Forelimb muscle (tissue), 1 donor: ENCODE results near the gene ADCY6. TPM values are rescaled to one million over a fixed set of nuclear protein-coding genes. Genes with fewer than 3 reads are reported as not detected.

Source experiments
- DNase-seq: peaks from one replicate; pipeline ENCODE4 v3.0.0-alpha.2; 2013; ENCODE audit warnings: low read depth
- polyA plus RNA-seq: library from polyadenylated mRNA; unstranded; fragments of 120-200 nt; gene quantifications from one replicate; pipeline ENCODE4 v1.2.1, GENCODE V29; 2013; ENCODE audit not compliant: insufficient read length

Gene ADCY6
- polyA plus RNA-seq: 35.9 TPM

DNA sequence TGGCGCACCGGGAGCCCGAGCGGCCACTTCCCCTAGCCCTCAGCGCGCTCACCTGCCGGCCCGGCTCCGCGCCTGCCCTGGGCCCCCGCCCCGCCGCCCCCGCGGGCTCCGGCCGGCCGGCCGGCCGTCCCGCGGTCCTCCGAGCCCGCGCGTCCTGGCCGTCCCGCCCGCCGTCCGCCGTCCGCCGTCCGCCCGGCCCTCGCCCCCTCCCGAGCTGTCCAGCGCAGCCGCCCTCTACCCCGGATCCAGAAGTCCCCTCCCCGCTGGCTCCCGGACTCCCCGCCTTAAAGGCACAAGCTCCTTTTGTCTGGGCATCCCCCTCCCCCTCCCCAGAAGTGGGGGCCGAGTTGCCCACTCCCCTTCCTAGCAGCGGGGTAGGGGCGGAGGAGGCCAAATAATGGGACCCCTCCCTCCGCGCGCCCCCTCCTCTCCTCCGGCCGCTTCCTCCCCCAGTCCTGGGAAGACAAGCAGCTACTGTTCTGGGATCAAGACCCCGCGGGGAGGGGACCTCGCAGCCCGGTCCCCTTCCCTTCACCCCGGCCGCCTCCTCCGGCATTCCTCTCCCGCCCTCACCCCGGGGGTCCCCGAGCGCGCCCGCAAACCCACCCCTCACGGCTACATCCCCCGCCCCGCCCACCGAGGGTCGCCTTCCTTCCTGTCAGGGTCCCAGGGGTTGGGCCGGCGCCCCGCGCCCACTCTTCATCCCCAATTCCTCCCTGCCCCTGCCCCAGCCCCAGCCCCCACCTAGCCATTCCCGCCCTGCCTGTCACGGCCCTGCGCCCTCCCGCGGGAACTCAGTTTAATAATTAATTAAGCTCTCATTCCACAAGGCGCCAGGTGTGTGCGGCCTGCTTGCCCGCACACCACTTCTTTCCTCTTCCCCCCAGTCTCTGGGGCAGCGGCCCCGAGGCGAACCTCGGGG is at the start of gene ADCY6:
ADCY6 (minus strand) TSS at position 236 of the 922 bp plus-strand sequence. CDS start 5,655 bp downstream, outside the sequence.
- no peak for DNase-seq

GRCh38 chr12:48838048-48838447 is 49.2 kb upstream of the ADCY6 start:
- no peak for DNase-seq

GRCh38 chr12:48832321-48833060 is 43.6 kb upstream of the ADCY6 start:
- no peak for DNase-seq

- no peak for DNase-seq
Measured at GRCh38 chr12:48831257-48831656, 42.4 kb upstream of the ADCY6 start.

DNA sequence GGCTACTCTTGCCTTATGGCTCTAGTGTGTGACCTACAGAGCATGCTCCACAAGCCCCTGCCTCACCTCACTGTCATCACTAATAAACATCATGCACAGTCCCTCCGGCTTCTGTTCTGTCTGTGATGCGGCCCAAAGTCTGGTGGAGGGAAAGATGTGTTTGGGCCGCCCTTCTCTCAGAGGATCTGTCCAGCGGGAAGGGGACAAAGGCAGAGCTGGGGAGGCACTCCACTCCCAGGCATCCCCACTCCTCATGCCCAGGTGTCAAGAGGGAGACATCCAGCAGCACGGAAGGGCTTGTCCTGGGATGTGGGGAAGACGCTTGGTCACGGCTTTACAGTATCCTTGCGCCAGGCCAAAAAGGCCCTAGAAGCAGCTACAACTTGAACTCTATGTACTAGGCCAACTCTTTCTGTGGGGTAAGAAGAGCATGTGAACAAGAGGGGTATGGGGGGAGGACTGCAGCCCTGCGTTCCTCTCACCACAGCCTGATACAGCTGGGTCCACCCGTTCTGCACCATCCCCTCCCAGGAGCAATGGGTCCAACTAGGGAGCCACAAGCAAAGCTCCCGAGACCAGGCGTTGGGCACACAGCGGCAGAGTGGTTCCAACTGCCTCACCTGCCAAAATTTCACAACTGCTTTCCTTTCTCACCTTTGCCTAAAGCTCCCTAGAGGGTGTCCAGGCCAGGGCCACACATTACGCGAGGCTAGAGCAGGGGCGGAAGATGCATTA is 40.1 kb upstream of the ADCY6 start:
- DNase-seq: no peak

DNA sequence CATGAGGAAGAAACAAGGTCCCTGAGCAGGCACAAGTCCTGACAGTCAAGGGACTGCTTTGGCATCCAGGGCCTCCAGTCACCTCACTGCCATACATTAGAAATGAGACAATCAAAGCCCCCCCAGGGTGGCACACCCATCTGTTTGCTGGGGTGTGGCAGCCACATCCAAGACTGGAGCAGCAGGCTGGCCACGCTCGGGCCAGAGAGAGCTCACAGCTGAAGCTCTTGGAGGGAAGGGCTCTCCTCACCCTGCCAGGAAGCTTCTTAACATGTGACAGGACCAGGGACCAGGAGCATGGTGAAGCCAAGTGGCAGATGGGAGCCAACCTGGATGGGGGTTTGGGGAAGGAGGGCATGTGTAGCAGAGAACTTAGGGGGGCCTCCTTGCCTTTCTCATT is 39.4 kb upstream of the ADCY6 start:
- no peak for DNase-seq

- no peak for DNase-seq
Measured at GRCh38 chr12:48827513-48828096, 38.7 kb upstream of the ADCY6 start.

DNA sequence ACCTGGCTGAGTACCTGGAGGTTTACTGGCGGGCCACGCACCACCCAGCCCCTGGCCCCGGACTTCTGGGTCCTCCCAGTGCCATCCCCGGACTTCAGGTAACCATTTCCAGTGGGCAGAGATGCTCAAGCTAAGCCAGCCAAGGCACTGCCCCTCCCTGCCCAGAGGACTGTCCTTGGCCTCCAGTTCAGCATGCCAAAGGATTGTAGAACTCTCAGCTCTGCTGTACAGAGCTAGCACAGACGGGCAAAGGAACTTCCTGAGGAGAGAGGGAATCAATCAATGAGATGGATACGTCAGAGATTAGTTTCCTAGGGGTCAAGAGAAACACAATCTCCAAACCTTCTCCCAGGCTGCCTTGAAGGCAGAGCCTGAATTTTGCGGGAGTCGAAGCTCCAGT is 38.1 kb upstream of the ADCY6 start:
- no peak for DNase-seq

DNA sequence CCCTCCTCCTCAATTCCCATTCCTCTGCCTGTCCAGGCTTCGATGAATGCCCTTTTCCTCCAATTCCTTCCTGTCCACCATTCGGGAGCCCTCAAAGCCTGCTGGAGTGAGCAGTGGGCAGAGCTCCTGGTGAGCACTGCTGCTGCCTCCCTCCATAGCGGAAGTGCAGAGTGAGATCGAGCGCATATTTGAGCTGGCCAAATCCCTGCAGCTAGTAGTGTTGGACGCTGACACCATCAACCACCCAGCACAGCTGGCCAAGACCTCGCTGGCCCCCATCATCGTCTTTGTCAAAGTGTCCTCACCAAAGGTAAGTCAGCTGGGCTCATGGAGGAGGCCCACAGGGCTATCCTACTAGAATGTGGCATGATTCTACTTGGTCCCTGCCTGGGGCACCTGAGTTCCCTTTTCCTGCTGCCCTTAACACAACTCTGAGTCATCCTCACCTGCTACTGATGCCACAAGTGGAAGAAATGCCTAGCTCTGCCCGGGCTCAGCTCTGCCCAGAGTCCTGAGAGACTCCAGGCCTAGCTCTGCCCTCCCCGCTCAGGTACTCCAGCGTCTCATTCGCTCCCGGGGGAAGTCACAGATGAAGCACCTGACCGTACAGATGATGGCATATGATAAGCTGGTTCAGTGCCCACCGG is 37.4 kb upstream of the ADCY6 start:
- DNase-seq: no peak

GRCh38 chr12:48824905-48825304 is 36.0 kb upstream of the ADCY6 start:
- no peak for DNase-seq

GRCh38 chr12:48824112-48824511 is 35.2 kb upstream of the ADCY6 start:
- no peak for DNase-seq

DNA sequence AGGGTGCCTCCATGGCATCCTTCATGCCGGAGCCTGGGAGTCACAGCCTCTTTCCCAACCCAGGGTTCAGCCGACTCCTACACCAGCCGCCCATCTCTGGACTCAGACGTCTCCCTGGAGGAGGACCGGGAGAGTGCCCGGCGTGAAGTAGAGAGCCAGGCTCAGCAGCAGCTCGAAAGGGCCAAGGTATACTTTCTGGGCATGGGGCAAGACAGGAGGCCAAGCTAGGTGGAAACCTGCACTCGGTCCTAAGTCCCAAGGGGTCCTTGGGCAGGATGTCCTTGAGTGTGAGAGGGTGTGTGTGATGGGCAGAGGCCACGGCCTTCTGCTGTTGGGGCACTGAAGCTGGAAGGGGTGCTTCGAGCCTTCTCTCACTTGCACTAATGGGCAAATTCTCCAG is 34.4 kb upstream of the ADCY6 start:
- no peak for DNase-seq

GRCh38 chr12:48822711-48823110 is 33.8 kb upstream of the ADCY6 start:
- no peak for DNase-seq

DNA sequence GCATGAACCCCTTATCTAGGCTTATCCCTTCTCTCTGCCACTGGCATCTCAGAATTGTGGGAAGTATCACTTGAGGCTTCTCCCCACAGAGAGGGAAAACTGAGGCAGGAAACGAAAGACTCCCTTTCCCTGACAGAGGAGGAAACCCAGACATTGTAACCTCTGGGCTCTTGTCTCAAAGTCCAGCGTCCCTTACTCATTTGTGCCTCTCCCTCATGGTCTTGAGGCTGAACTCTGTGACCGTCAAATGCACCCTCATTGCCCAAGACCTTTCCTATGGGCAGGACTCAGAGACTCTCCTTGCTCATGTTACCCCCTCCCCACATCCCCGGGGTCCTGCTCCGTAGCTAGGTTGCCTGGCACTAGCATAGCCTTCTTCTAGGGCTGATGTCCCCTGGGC is 33.2 kb upstream of the ADCY6 start:
- DNase-seq: no peak

GRCh38 chr12:48819986-48820725 is 31.3 kb upstream of the ADCY6 start:
- DNase-seq: no peak

DNA sequence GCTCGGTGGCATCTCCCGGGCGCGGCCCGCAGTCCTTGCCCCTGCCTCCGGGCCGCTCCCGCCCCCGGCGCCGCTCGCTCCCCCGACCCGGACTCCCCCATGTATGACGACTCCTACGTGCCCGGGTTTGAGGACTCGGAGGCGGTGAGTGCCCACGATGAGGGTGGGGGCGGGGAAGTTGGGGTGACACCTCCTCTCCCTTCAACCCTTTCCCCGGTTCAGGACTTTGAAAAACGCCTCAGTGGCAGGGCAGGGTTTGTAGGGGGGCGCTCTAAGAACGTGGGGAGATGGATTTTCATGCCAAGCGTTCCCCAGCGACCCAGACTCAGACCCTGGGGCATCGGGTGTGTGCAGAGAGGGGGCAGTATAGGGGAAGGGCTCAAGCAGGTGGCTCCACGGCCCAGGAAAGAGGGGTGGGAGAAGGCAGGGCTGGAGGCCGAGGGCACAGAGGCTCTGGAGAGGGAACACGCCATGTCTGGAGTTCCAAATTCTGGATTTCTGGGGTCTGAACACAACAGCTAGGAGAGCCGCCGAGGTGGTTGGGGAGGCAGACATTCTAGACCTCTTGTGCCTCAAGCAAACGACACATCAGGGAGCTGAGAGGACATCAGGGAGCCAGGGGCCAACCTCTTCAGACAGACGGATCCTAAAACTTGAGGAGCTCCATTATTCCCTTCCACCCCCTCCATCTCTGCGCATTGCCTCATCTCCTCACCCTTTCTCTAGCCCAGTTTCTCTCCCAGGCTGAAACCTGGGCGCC is 30.1 kb upstream of the ADCY6 start:
- DNase-seq: no peak

- no peak for DNase-seq
Measured at GRCh38 chr12:48817873-48818830, 29.3 kb upstream of the ADCY6 start, which contains the start of gene CACNB3. Gene CACNB3, plus strand, starts transcription at chr12:48818496. Its CDS starts 434 bp downstream, at chr12:48818930.

DNA sequence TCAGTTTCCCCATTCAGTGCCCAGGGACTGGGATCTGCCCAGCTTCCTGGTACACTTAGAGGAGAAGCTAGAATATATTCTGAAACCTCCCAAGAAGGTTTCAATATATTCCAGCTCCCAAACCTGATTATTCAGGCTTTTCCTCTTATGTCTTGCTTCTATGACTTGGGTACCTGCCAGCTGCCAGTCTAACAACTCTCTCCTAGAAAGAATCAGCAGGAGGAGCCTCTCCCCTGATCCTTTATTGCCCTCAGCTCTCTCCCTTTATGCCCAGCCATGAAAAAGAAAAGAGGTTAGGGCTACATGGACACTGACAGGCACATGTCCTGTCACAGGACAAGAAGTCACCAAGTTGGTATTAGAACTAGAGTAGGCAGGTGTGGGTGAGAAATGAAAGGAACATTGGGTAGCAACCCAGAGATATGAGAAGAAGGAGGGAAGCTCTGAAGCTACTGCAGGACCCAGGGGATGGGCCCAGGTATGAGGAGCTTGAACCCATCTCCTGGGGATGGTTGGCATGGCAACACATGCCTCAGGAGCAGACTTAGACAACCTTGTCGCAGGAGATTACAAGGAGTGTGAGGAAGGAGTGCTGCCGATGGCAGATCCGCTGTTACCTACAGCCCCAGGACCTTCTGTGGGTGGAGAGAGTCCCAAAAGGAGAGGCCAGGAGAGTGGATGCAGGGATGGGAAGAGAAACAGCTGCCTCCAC is 27.4 kb upstream of the ADCY6 start:
- no peak for DNase-seq
